A549 (cell line): ENCODE results near the gene UGT2B11. TPM values are rescaled to one million over a fixed set of nuclear protein-coding genes. Genes with fewer than 3 reads are reported as not detected.
"Not testable (repeated sequence)": the region's sequence is repeated elsewhere in the genome, so short reads cannot be mapped to it uniquely, and the experiment has no call there.

ENCODE experiments used
- ATAC-seq, 2 experiments: fragments of 200-7000 bp in 1 of 2; fragments of >200 bp in 1 of 2; cut with Nextera tagmentation in 1 of 2; cut with Tn5 transposase in 1 of 2; 3 replicates each; pipeline versions ENCODE4 v1.8.0 to v1.9.1; 2018 to 2020; ENCODE audit warnings: mild to moderate bottlenecking in 1 of 2, moderate library complexity in 1 of 2
- CTCF ChIA-PET: fragments of 300-600 bp; sonication (Branson Sonifier 250); formaldehyde crosslinking; extraction: SDS; loops from one replicate; lab custom pipeline; 2021; ENCODE audit warnings: antibody characterized with exemption, inconsistent platforms; lab: Yijun Ruan, JAX
- POLR2A ChIA-PET: fragments of 350-600 bp; formaldehyde crosslinking; extraction: SDS; loops from one replicate; lab custom pipeline; 2021; ENCODE audit warnings: antibody characterized with exemption, inconsistent platforms; lab: Yijun Ruan, JAX
- DNase-seq, 2 experiments: peaks; one replicate each; pipeline versions ENCODE4 v3.0.0 to v3.0.0-alpha.2; 2011 to 2016; ENCODE audit warnings: low read depth in 1 of 2, low spot score in 1 of 2
- FAIRE-seq: peaks from 2 replicates; lab custom pipeline; 2011; peaks lifted over from hg19 to GRCh38; lab: Jason Lieb, UNC
- H3K27ac ChIP-seq, 2 experiments: fragments of >200 bp; sonication (Bioruptor Twin); formaldehyde crosslinking; 3 replicates each; pipeline ENCODE4 v1.5.1; 2016 to 2017
- H3K4me1 ChIP-seq: fragments of >200 bp; sonication (Bioruptor Twin); formaldehyde crosslinking; 3 replicates; pipeline ENCODE4 v1.6.1; 2016
- H3K4me2 ChIP-seq: fragments of >200 bp; sonication (Bioruptor Twin); formaldehyde crosslinking; 3 replicates; pipeline ENCODE4 v1.6.1; 2016
- H3K4me3 ChIP-seq: fragments of >200 bp; sonication (Bioruptor Twin); formaldehyde crosslinking; 3 replicates; pipeline ENCODE4 v1.5.1; 2016
- H3K9me3 ChIP-seq: fragments of >200 bp; sonication (Bioruptor Twin); formaldehyde crosslinking; 3 replicates; pipeline ENCODE4 v1.6.1; 2016
- BHLHE40 ChIP-seq: IDR thresholded peaks from 2 replicates; pipeline ENCODE4 v1.6.1; 2012; ENCODE audit warnings: low read depth, low read length, inconsistent platforms
- FOSL2 ChIP-seq, 2 experiments: fragments of 450-650 bp in 1 of 2; fragments of >200 bp in 1 of 2; sonication (Bioruptor Twin) in 1 of 2; formaldehyde crosslinking; IDR thresholded peaks; 2 replicates each; pipeline versions ENCODE4 v1.5.0 to v1.6.1; 2016 to 2020; ENCODE audit warnings: mild to moderate bottlenecking in 1 of 2, moderate library complexity in 1 of 2
- MAZ ChIP-seq: fragments of 150-350 bp; IDR thresholded peaks from 2 replicates; pipeline ENCODE4 v1.6.1; 2014; ENCODE audit warnings: antibody characterized with exemption, low read depth, low read length, borderline replicate concordance
- POLR2A ChIP-seq: IDR thresholded peaks from 2 replicates; pipeline ENCODE4 v1.6.1; 2012; ENCODE audit warnings: mild to moderate bottlenecking, low read length
- RAD21 ChIP-seq, 2 experiments: fragments of >200 bp in 1 of 2; sonication (Bioruptor Twin) in 1 of 2; formaldehyde crosslinking in 1 of 2; IDR thresholded peaks in 1 of 2; conservative IDR thresholded peaks in 1 of 2; 2 replicates in 1 of 2; 3 replicates in 1 of 2; pipeline ENCODE4 v1.6.1; 2012 to 2018; ENCODE audit warnings: inconsistent platforms in 1 of 2
- RARB ChIP-seq: fragments of 250-450 bp; sonication (Bioruptor Pico); IDR thresholded peaks from 2 replicates; pipeline ENCODE4 v1.8.0; 2021; ENCODE audit warnings: mild to moderate bottlenecking, moderate library complexity
- SMC3 ChIP-seq: fragments of >200 bp; sonication (Bioruptor Twin); formaldehyde crosslinking; IDR thresholded peaks from 3 replicates; pipeline ENCODE4 v1.6.1; 2018; ENCODE audit warnings: inconsistent platforms
- ZNF302 ChIP-seq: fragments of 250-450 bp; sonication (Bioruptor Pico); IDR thresholded peaks from 2 replicates; pipeline ENCODE4 v1.9.0; 2021; ENCODE audit warnings: inconsistent platforms, mild to moderate bottlenecking, moderate library complexity
- WGBS: methylation state at CpG from one replicate; pipeline ENCODE4 v1.1.6; 2017; ENCODE audit errors: missing lambda C conversion rate; 5-methylcytosine and 5-hydroxymethylcytosine counted together
- polyA plus RNA-seq, 4 experiments: library from polyadenylated mRNA; depleted of rRNA in 3 of 4; stranded (reverse); fragments of >200 nt; fragmentation: RNase III in 1 of 4; extraction: RNeasy Plus Mini Kit Qiagen cat#74134 plus additional on column Dnase treatment in 1 of 4; gene quantifications; 2 replicates in 3 of 4; 3 replicates in 1 of 4; pipeline ENCODE4 v1.2.3, GENCODE V29; 2011 to 2017
- TF ChIP-seq, protein P1 (sequence below): fragments of >200 bp; sonication (Bioruptor Twin); formaldehyde crosslinking; IDR thresholded peaks from 3 replicates; pipeline ENCODE4 v1.5.1; 2016
- TF ChIP-seq, protein P2 (sequence below): fragments of 250-450 bp; sonication (Bioruptor Pico); IDR thresholded peaks from 2 replicates; pipeline ENCODE4 v1.5.0; 2020; ENCODE audit warnings: low read depth, mild to moderate bottlenecking, moderate library complexity
- TF ChIP-seq, protein P3 (sequence below): fragments of >200 bp; sonication (Bioruptor Twin); formaldehyde crosslinking; IDR thresholded peaks from 3 replicates; pipeline ENCODE4 v1.6.1; 2016

The UGT2B11 gene
- polyA plus RNA-seq, 2 of the 4 experiments (the other 2 are of a cell fraction): 0.14 to 1.6 TPM

DNA sequence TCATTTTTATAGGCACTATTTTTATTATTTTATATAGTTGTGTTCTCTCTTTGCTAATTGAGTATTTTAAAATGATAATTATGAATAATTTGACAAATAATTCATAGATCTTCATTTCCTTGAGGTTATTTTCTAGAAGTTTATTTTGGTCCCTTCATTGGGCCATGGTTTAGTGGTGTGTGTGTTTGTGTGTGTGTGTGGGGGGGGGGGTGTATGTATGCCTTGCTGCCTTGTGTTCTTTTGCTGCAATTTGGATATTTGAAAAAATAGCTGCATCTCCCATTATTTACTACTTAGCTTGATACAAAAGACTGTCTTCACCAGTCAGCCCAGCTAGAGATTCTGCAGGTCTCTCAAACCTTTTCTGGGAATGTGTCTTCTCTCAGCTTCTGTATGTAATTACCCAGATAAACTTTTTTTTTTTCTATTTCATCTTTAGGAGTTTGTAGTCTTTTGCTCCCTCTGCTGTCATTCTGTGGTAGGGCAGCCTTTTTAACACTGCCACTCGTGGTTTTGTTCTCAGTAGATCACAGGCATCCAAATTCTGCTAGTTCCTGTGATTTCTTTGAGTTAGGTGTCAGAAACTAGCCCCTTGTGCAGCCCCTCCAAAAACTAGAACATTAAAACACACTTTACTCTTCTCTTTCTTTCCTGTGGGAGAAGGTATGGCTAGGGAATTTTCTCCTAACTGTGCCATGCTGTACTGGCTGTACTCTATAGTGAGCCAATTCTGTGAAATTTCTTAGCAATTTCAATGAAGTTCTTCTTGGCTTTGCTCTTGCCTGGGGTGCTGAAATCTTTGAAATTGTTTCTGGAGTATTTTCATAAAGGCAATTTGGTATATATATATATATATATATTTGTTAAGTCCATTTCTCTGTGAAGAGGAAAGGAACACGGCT lies 44.1 kb downstream of the UGT2B11 start:
- ChIA-PET POLR2A (interaction anchor here (0.7 to 0.9 kb wide), 2 partner anchors 9 to 672 kb away, joined by 3 to 4 read pairs; no protein-coding TSS in a partner anchor), CTCF (interaction anchor here (0.6 to 1.2 kb wide), 8 partner anchors 56 to 710 kb away, joined by 3 to 6 read pairs (median 3); no protein-coding TSS in a partner anchor)
- FAIRE-seq (peak; percentile 18), ATAC-seq (peak; percentile 47 to 75; a peak in 5 of 6 replicates), DNase-seq (peak in 1 of 2 experiments; percentile 57)
- WGBS: 47% methylated on average over 2 of the region's 2 CpGs
- not testable (repeated sequence) for H3K4me1 ChIP-seq, H3K4me2 ChIP-seq, H3K4me3 ChIP-seq
- Histone ChIP-seq H3K9me3 (peaks cover 13% of the 10 kb centered on the region), H3K27ac (peak overlapping the region; percentile 54 to 65; a peak in 5 of 6 replicates)
- TF ChIP-seq, protein P1, sequence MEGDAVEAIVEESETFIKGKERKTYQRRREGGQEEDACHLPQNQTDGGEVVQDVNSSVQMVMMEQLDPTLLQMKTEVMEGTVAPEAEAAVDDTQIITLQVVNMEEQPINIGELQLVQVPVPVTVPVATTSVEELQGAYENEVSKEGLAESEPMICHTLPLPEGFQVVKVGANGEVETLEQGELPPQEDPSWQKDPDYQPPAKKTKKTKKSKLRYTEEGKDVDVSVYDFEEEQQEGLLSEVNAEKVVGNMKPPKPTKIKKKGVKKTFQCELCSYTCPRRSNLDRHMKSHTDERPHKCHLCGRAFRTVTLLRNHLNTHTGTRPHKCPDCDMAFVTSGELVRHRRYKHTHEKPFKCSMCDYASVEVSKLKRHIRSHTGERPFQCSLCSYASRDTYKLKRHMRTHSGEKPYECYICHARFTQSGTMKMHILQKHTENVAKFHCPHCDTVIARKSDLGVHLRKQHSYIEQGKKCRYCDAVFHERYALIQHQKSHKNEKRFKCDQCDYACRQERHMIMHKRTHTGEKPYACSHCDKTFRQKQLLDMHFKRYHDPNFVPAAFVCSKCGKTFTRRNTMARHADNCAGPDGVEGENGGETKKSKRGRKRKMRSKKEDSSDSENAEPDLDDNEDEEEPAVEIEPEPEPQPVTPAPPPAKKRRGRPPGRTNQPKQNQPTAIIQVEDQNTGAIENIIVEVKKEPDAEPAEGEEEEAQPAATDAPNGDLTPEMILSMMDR: peak; percentile 46
- TF ChIP-seq SMC3 (peak; percentile 73), RAD21 (conservative IDR thresholded peaks at IDR 0.05 in 1 of 2, IDR thresholded peaks at IDR 0.05 in 1 of 2) (peak; percentile 74 to 76)

DNA sequence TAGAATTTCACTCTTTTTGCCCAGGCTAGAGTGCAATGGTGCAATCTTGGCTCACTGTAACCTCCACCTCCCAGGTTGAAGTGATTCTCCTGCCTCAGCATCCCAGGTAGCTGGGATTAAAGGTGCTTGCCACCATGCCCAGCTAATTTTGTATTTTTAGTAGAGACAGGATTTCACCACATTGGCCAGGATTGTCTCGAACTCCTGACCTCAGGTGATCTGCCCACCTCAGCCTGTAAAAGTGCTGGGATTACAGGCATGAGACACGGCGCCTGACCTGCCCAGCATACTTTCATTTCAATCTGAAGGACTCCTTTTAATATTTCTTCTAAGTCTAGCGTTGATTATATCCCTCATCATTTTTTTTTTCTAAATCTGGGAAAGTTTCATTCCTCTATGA lies 45.4 kb downstream of the UGT2B11 start:
- POLR2A ChIA-PET, ATAC-seq, FAIRE-seq, H3K4me3 ChIP-seq, H3K4me2 ChIP-seq, H3K4me1 ChIP-seq, DNase-seq: not testable (repeated sequence)
- peaks cover 13% of the 10 kb centered on the region for H3K9me3 ChIP-seq
- CTCF ChIA-PET: interaction anchor here (0.6 to 1.2 kb wide), 2 partner anchors 77 to 227 kb away, joined by 3 to 5 read pairs; no protein-coding TSS in a partner anchor
- H3K27ac ChIP-seq: peak overlapping the region; percentile 54 to 66; a peak in 3 of 6 replicates
- WGBS: 93% methylated on average over 4 of the region's 4 CpGs

DNA sequence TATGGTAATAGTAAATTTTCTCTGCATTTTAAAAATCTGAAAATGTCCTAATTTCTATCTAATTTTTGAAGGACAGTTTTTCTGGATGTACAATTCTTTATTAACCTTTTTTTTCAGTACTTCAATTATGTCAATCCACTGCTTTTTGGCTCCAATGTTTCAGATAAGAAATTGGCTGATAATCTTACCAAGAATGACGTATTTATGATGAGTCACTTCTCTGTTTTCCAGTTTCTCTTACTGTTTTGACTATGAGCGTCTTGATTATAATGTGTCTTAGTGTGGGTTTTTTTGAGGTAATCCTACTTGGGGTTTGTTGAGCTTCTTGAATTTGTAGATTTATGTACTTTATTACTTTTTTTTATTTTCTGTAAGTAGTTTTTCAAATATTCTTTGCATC lies 47.2 kb downstream of the UGT2B11 start:
- peaks cover 13% of the 10 kb centered on the region for H3K9me3 ChIP-seq
- H3K4me3 ChIP-seq: no peak overlapping the region
- DNase-seq: peak in 1 of 2 experiments; percentile 16
- TF ChIP-seq FOSL2 (IDR thresholded peaks at IDR 0.05): no peak
- peak; percentile 79 for TF ChIP-seq FOSL2 (CRISPR knock-in tag; IDR thresholded peaks at IDR 0.05)
- TF ChIP-seq ZNF302 (CRISPR knock-in tag): no peak
- no peak overlapping the region for H3K27ac ChIP-seq
- H3K4me1 ChIP-seq: no peaks in the 10 kb centered on the region
- CTCF ChIA-PET: no interaction called here
- POLR2A ChIA-PET: no interaction called here
- H3K4me2 ChIP-seq: no peak overlapping the region
- ATAC-seq: no peak
- 75% methylated on average over 2 of the region's 2 CpGs for WGBS
- FAIRE-seq: no peak

DNA sequence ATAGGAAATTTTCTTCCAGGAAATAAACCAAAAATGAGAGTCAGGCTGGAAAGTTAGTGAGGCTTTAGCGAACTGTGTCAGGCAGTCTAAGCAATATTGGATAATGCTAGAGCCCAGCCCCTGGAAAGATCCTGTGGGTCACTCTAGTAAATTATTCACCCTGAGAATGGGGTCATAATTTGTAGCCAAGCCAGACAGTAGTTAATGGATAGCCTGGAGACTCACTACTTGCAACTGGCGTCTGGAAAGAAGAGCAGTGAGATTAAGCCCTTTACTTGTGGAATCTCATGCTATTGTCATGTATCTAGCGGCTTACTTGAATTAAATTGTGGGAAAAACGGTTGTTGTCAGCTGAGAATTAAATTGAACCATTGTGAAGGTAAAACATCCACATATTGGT lies 48.2 kb downstream of the UGT2B11 start:
- POLR2A ChIA-PET, H3K4me1 ChIP-seq, ATAC-seq, FAIRE-seq, H3K4me3 ChIP-seq, CTCF ChIA-PET, H3K4me2 ChIP-seq: not testable (repeated sequence)
- 63% methylated on average over 4 of the region's 4 CpGs for WGBS
- Histone ChIP-seq H3K9me3 (peaks cover 13% of the 10 kb centered on the region), H3K27ac (0 out of 6 replicates have a peak overlapping the region, but pooled peaks of 1 of the 2 experiments have one; percentile 28)
- peak in 1 of 2 experiments; percentile 3 for DNase-seq

DNA sequence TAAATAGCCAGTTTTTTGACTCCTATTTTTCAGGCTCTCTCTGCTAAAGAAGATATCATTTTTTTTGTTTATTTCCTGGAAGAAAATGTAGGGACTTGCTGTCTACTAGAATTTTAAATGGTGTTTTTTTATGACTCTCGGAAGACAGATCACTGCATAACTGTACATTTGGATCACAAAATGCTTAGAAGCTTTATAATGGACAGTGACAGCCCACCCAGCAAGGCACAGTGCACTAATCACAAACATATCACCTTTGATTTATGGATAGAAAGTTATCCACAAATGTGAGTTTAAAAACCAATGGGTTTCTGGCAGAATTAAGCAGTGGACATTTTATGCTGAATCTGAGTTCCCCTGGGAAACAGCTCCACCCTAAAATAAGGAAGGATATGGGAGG lies 48.8 kb downstream of the UGT2B11 start:
- H3K4me3 ChIP-seq, H3K4me1 ChIP-seq, DNase-seq, FAIRE-seq, CTCF ChIA-PET, POLR2A ChIA-PET, H3K4me2 ChIP-seq, H3K27ac ChIP-seq, ATAC-seq: not testable (repeated sequence)
- WGBS: 93% methylated on average over 1 of the region's 1 CpG
- H3K9me3 ChIP-seq: peaks cover 13% of the 10 kb centered on the region

DNA sequence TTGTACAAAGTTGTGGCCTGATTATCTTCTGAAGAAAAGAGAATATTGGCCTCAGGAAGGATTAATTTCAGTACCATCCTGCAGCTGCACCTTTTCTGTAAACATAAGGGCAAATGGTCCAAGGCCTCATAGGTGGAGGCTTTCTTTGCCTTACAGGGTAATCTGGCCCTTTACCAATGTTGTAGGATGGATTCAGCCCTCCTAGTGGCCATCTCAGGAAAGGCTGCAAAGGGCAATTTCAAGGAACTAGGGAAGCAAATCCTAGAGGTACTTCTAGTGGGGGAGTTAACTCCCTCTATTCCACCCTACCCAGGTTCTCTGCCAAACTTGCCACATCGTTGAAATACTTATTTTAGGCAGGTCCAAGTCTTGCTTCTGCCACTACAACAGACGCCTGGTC lies 57.6 kb downstream of the UGT2B11 start:
- Histone ChIP-seq H3K27ac (no peak overlapping the region), H3K4me3 (no peak overlapping the region), H3K4me2 (no peak overlapping the region), H3K4me1 (no peaks in the 10 kb centered on the region), H3K9me3 (no peaks in the 10 kb centered on the region)
- ChIA-PET CTCF (no interaction called here), POLR2A (no interaction called here)
- peak in 1 of 2 experiments; percentile 4 for DNase-seq
- 83% methylated on average over 2 of the region's 2 CpGs for WGBS
- TF ChIP-seq POLR2A (no peak), FOSL2 (IDR thresholded peaks at IDR 0.05) (no peak), FOSL2 (CRISPR knock-in tag; IDR thresholded peaks at IDR 0.05) (no peak), RARB (CRISPR knock-in tag) (no peak), BHLHE40 (no peak), MAZ (no peak)
- TF ChIP-seq, protein P2, sequence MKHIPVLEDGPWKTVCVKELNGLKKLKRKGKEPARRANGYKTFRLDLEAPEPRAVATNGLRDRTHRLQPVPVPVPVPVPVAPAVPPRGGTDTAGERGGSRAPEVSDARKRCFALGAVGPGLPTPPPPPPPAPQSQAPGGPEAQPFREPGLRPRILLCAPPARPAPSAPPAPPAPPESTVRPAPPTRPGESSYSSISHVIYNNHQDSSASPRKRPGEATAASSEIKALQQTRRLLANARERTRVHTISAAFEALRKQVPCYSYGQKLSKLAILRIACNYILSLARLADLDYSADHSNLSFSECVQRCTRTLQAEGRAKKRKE (CRISPR knock-in tag): no peak
- TF ChIP-seq, protein P3, sequence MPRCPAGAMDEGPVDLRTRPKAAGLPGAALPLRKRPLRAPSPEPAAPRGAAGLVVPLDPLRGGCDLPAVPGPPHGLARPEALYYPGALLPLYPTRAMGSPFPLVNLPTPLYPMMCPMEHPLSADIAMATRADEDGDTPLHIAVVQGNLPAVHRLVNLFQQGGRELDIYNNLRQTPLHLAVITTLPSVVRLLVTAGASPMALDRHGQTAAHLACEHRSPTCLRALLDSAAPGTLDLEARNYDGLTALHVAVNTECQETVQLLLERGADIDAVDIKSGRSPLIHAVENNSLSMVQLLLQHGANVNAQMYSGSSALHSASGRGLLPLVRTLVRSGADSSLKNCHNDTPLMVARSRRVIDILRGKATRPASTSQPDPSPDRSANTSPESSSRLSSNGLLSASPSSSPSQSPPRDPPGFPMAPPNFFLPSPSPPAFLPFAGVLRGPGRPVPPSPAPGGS: no peak
- no peak for ATAC-seq
- no peak for FAIRE-seq
